Body of pancreas (tissue), 4 donors: Measurements from ENCODE around the gene GPR176.

Experiments used
- CTCF ChIP-seq, 7 experiments: fragments of 450-650 bp in 4 of 7; fragments of 200-600 bp in 3 of 7; sonication (generic) in 3 of 7; IDR thresholded peaks; one replicate each; pipeline ENCODE4 v1.5.1; 2016 to 2019; ENCODE audit warnings: antibody characterized with exemption in 7 of 7
- POLR2A ChIP-seq, 3 donors: fragments of 450-650 bp; IDR thresholded peaks; one replicate each; pipeline ENCODE4 v1.6.1; 2016; ENCODE audit warnings: antibody characterized with exemption in 3 of 3, mild to moderate bottlenecking in 2 of 3

- TF ChIP-seq CTCF (IDR thresholded peaks at IDR 0.05) (no peak), POLR2A (IDR thresholded peaks at IDR 0.05) (no peak)
Measured at GRCh38 chr15:39770748-39771689, 149.0 kb downstream of the GPR176 start.
